B cell (primary cell): Measurements from ENCODE around the gene MRM1.

Source experiments
- EZH2 ChIP-seq: IDR thresholded peaks from 2 replicates; pipeline ENCODE4 v1.6.1; 2012; ENCODE audit warnings: borderline replicate concordance, low read depth, mild to moderate bottlenecking, moderate library complexity, low read length; ENCODE audit not compliant: insufficient read depth, poor library complexity, severe bottlenecking
- TF ChIP-seq, protein P1 (sequence below): fragments of 200-600 bp; IDR thresholded peaks from one replicate; pipeline ENCODE4 v1.8.0; 2022; ENCODE audit warnings: antibody characterized with exemption, mild to moderate bottlenecking

- TF ChIP-seq EZH2: no peak
- TF ChIP-seq, protein P1, sequence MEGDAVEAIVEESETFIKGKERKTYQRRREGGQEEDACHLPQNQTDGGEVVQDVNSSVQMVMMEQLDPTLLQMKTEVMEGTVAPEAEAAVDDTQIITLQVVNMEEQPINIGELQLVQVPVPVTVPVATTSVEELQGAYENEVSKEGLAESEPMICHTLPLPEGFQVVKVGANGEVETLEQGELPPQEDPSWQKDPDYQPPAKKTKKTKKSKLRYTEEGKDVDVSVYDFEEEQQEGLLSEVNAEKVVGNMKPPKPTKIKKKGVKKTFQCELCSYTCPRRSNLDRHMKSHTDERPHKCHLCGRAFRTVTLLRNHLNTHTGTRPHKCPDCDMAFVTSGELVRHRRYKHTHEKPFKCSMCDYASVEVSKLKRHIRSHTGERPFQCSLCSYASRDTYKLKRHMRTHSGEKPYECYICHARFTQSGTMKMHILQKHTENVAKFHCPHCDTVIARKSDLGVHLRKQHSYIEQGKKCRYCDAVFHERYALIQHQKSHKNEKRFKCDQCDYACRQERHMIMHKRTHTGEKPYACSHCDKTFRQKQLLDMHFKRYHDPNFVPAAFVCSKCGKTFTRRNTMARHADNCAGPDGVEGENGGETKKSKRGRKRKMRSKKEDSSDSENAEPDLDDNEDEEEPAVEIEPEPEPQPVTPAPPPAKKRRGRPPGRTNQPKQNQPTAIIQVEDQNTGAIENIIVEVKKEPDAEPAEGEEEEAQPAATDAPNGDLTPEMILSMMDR: no peak
These were observed 31.8 kb downstream of the MRM1 start for GRCh38 chr17:36632916-36633771.
